Measurements from ENCODE around the gene GPR87. TPM values are rescaled to one million over a fixed set of nuclear protein-coding genes. Genes with fewer than 3 reads are reported as not detected.
A peak's percentile ranks its signal among the peaks of the same experiment; 100 is the strongest.

Gene GPR87
- total RNA-seq, 1 experiment from 2014 or later = 13.3 TPM

GRCh38 chr3:151296226-151296625 lies 20.4 kb downstream of the GPR87 start:
- ATAC-seq = no peak
- no peak for DNase-seq
- H3K9ac ChIP-seq (ENCODE audit: low read length) = no peak overlapping the region
- peaks cover 2% of the 10 kb centered on the region for H3K4me1 ChIP-seq (ENCODE audit: insufficient read depth, low read length)
- no peaks in the 10 kb centered on the region for H3F3A ChIP-seq (ENCODE audit: low read length, unreplicated experiment)
- H3K9me2 ChIP-seq (replicated peaks; ENCODE audit: low read length) = no peaks in the 10 kb centered on the region
- no peaks in the 10 kb centered on the region for H3K27me3 ChIP-seq (ENCODE audit: low read length)
- ChIA-PET CTCF (no interaction called here), POLR2A (ENCODE audit: unreplicated experiment) (no interaction called here)
- intact Hi-C loops (cut with micrococcal nuclease) = no loop called here
- H3K36me3 ChIP-seq (ENCODE audit: low read depth, low read length) = peaks cover 25% of the 10 kb centered on the region
- no TSS peak for BruUV-seq (replicated peaks)
- TF ChIP-seq EZH2 (IDR thresholded peaks at IDR 0.05; ENCODE audit: low read length, unreplicated experiment) (no peak), EZH2phosphoT487 (IDR thresholded peaks at IDR 0.05; ENCODE audit: borderline replicate concordance, low read length) (no peak), CTCF (conservative IDR thresholded peaks at IDR 0.05; ENCODE audit: low read depth, low read length) (no peak)
- H3K4me2 ChIP-seq (ENCODE audit: low read length) = no peak overlapping the region
- H3K79me2 ChIP-seq (ENCODE audit: low read length) = peaks cover 13% of the 10 kb centered on the region
- no peaks in the 10 kb centered on the region for H4K20me1 ChIP-seq (ENCODE audit: low read length)
- H3K27ac ChIP-seq (ENCODE audit: low read length) = no peak overlapping the region
- H3K4me3 ChIP-seq (ENCODE audit: low read length) = no peak overlapping the region
- no peak overlapping the region for H2AFZ ChIP-seq (ENCODE audit: low read length)
- H3K9me3 ChIP-seq (ENCODE audit: low read length) = no peaks in the 10 kb centered on the region

GRCh38 chr3:151293127-151293526 lies 23.5 kb downstream of the GPR87 start:
- CTCF ChIA-PET = interaction anchor here (0.6 to 0.7 kb wide), 2 partner anchors 9 to 27 kb away, joined by 3 to 19 read pairs; no protein-coding TSS in a partner anchor
- no peaks in the 10 kb centered on the region for H3K27me3 ChIP-seq (ENCODE audit: low read length)
- no TSS peak for BruUV-seq (replicated peaks)
- H3K9ac ChIP-seq (ENCODE audit: low read length) = no peak overlapping the region
- no peaks in the 10 kb centered on the region for H3K4me1 ChIP-seq (ENCODE audit: insufficient read depth, low read length)
- intact Hi-C loops (cut with micrococcal nuclease) = no loop called here
- H4K20me1 ChIP-seq (ENCODE audit: low read length) = no peaks in the 10 kb centered on the region
- peak; percentile 55 for ATAC-seq
- H3K9me2 ChIP-seq (replicated peaks; ENCODE audit: low read length) = no peaks in the 10 kb centered on the region
- POLR2A ChIA-PET (ENCODE audit: unreplicated experiment) = interaction anchor here (1.1 kb wide), 1 partner anchor 13 kb away, joined by 3 read pairs; no protein-coding TSS in a partner anchor
- no peak overlapping the region for H3K4me3 ChIP-seq (ENCODE audit: low read length)
- no peaks in the 10 kb centered on the region for H3K9me3 ChIP-seq (ENCODE audit: low read length)
- H3K36me3 ChIP-seq (ENCODE audit: low read depth, low read length) = peaks cover 12% of the 10 kb centered on the region; the same call in 1 of the 2 replicates
- TF ChIP-seq CTCF (conservative IDR thresholded peaks at IDR 0.05; ENCODE audit: low read depth, low read length) (no peak), EZH2phosphoT487 (IDR thresholded peaks at IDR 0.05; ENCODE audit: borderline replicate concordance, low read length) (no peak), EZH2 (IDR thresholded peaks at IDR 0.05; ENCODE audit: low read length, unreplicated experiment) (no peak)
- H2AFZ ChIP-seq (ENCODE audit: low read length) = no peak overlapping the region
- no peaks in the 10 kb centered on the region for H3F3A ChIP-seq (ENCODE audit: low read length, unreplicated experiment)
- no peak overlapping the region for H3K27ac ChIP-seq (ENCODE audit: low read length)
- DNase-seq = no peak
- no peaks in the 10 kb centered on the region for H3K79me2 ChIP-seq (ENCODE audit: low read length)
- H3K4me2 ChIP-seq (ENCODE audit: low read length) = no peak overlapping the region

GRCh38 chr3:151290673-151291072 lies 25.9 kb downstream of the GPR87 start:
- no peaks in the 10 kb centered on the region for H3K9me2 ChIP-seq (replicated peaks; ENCODE audit: low read length)
- no peaks in the 10 kb centered on the region for H3K4me1 ChIP-seq (ENCODE audit: insufficient read depth, low read length)
- H3K4me2 ChIP-seq (ENCODE audit: low read length) = no peak overlapping the region
- H3K27ac ChIP-seq (ENCODE audit: low read length) = no peak overlapping the region
- TF ChIP-seq EZH2 (IDR thresholded peaks at IDR 0.05; ENCODE audit: low read length, unreplicated experiment) (no peak), EZH2phosphoT487 (IDR thresholded peaks at IDR 0.05; ENCODE audit: borderline replicate concordance, low read length) (no peak), CTCF (conservative IDR thresholded peaks at IDR 0.05; ENCODE audit: low read depth, low read length) (peak; percentile 91)
- H3K36me3 ChIP-seq (ENCODE audit: low read depth, low read length) = peaks cover 9% of the 10 kb centered on the region; the same call in 1 of the 2 replicates
- ChIA-PET POLR2A (ENCODE audit: unreplicated experiment) (no interaction called here), CTCF (no interaction called here)
- no peak overlapping the region for H3K4me3 ChIP-seq (ENCODE audit: low read length)
- H3K9me3 ChIP-seq (ENCODE audit: low read length) = no peaks in the 10 kb centered on the region
- no TSS peak for BruUV-seq (replicated peaks)
- DNase-seq (peak; percentile 78), ATAC-seq (peak; percentile 71)
- no peaks in the 10 kb centered on the region for H3K79me2 ChIP-seq (ENCODE audit: low read length)
- H3K9ac ChIP-seq (ENCODE audit: low read length) = no peak overlapping the region
- H4K20me1 ChIP-seq (ENCODE audit: low read length) = no peaks in the 10 kb centered on the region
- no peaks in the 10 kb centered on the region for H3K27me3 ChIP-seq (ENCODE audit: low read length)
- H3F3A ChIP-seq (ENCODE audit: low read length, unreplicated experiment) = no peaks in the 10 kb centered on the region
- intact Hi-C loops (cut with micrococcal nuclease) = loop anchor here (1.0 to 2.0 kb wide), 8 partner anchors 15 to 628 kb away; no protein-coding TSS in a partner anchor
- no peak overlapping the region for H2AFZ ChIP-seq (ENCODE audit: low read length)
